ENCODE data around the gene GLCCI1. TPM values are rescaled to one million over a fixed set of nuclear protein-coding genes. Genes with fewer than 3 reads are reported as not detected.

GLCCI1 gene
- total and polyA plus RNA-seq, 2 donors (not counting 3 experiments of a cell fraction or from before 2014, with no cell fraction given) = 2.3 to 5.6 TPM

GRCh38 chr7:7978860-7979259 lies 10.3 kb downstream of the GLCCI1 start:
- POLR2A ChIA-PET = no interaction called here
- intact Hi-C loops (cut with micrococcal nuclease) = no loop called here

More at GRCh38 chr7:7978860-7979259, 10.3 kb downstream of the GLCCI1 start:
- no peaks in the 10 kb centered on the region for H3K4me1 ChIP-seq (ENCODE audit: control insufficient read depth, extremely low read depth, insufficient read depth, low read length)
- CTCF ChIA-PET = interaction anchor here (1.2 to 1.8 kb wide), 2 partner anchors 9 to 214 kb away, joined by 3 to 5 read pairs; no protein-coding TSS in a partner anchor
- H3K9me3 ChIP-seq (replicated peaks; ENCODE audit: control insufficient read depth, insufficient read depth, low read length) = no peaks in the 10 kb centered on the region
- TF ChIP-seq MAX (IDR thresholded peaks at IDR 0.05; ENCODE audit: insufficient read depth, insufficient read length) (no peak), POLR2A (IDR thresholded peaks at IDR 0.05; ENCODE audit: low read depth, low read length) (no peak), EZH2 (IDR thresholded peaks at IDR 0.05; ENCODE audit: borderline replicate concordance, low read depth, low read length, severe bottlenecking) (no peak), CTCF (IDR thresholded peaks at IDR 0.05; ENCODE audit: extremely low read depth in 1 of 2, insufficient read depth in 1 of 2, low read depth in 1 of 2, low read length in 2 of 2) (no peak), FOS (IDR thresholded peaks at IDR 0.05; ENCODE audit: borderline replicate concordance, insufficient read depth, low read length) (no peak), MYC (IDR thresholded peaks at IDR 0.05; ENCODE audit: low read depth, low read length) (no peak), JUN (IDR thresholded peaks at IDR 0.05; ENCODE audit: borderline replicate concordance, insufficient read depth, insufficient read length, low read depth) (no peak), GATA2 (IDR thresholded peaks at IDR 0.05; ENCODE audit: insufficient read depth, insufficient read length, low read depth, low read length) (no peak), POLR2AphosphoS5 (IDR thresholded peaks at IDR 0.05; ENCODE audit: insufficient read depth, low read depth, low read length) (no peak)
- no TSS peak for BruUV-seq (replicated peaks)
- no peak overlapping the region for H3K27ac ChIP-seq (ENCODE audit: insufficient read depth, low read depth, low read length)
- no peak overlapping the region for H3K4me2 ChIP-seq (ENCODE audit: insufficient read depth, low read length)
- H3K79me2 ChIP-seq (ENCODE audit: control insufficient read depth, insufficient read depth, low read length) = no peaks in the 10 kb centered on the region
- H3K4me3 ChIP-seq (replicated peaks in 1 of 3; ENCODE audit: insufficient read depth in 1 of 3, low read depth in 1 of 3, low read length in 3 of 3) = no peak overlapping the region
- no peak overlapping the region for H2AFZ ChIP-seq (ENCODE audit: low read depth, low read length)
- no peak for FAIRE-seq
- no peaks in the 10 kb centered on the region for H3K36me3 ChIP-seq (ENCODE audit: control insufficient read depth in 2 of 2, extremely low read depth in 1 of 2, insufficient read depth in 2 of 2, low read length in 2 of 2)
- H3K9ac ChIP-seq (replicated peaks; ENCODE audit: extremely low read depth, insufficient read depth, low read length) = no peak overlapping the region
- DNase-seq (ENCODE audit: low read depth, low spot score) = peak; percentile 13
- no peaks in the 10 kb centered on the region for H3K27me3 ChIP-seq (ENCODE audit: control insufficient read depth in 2 of 2, insufficient read depth in 2 of 2, low read length in 2 of 2)
- H4K20me1 ChIP-seq (replicated peaks; ENCODE audit: control insufficient read depth, extremely low read depth, insufficient read depth, low read length) = no peaks in the 10 kb centered on the region
- dilution Hi-C loops (cut with MboI; ENCODE audit: extremely low pct_ligation_motif_present, low sequenced_read_pairs) = no loop called here
- H3K9me1 ChIP-seq (replicated peaks; ENCODE audit: control insufficient read depth, extremely low read depth, insufficient read depth, low read length) = no peaks in the 10 kb centered on the region
